Right lobe of liver (tissue), 6 donors: Measurements from ENCODE around the gene COMMD10. TPM values are rescaled to one million over a fixed set of nuclear protein-coding genes. Genes with fewer than 3 reads are reported as not detected.

Experiments used
- ATAC-seq, 4 donors: fragments of 200-7000 bp; cut with Tn5 transposase; one replicate each; pipeline ENCODE4 v1.9.1; 2020; ENCODE audit warnings: mild to moderate bottlenecking in 4 of 4, moderate library complexity in 4 of 4
- DNase-seq, 3 donors: peaks; one replicate each; pipeline ENCODE4 v3.0.0-alpha.2; 2020
- H3K27ac ChIP-seq, 3 donors: fragments of 200-600 bp; one replicate each; pipeline ENCODE4 v1.8.0; 2022
- H3K27me3 ChIP-seq, 2 donors: fragments of 200-600 bp; one replicate each; pipeline ENCODE4 v1.8.0; 2022
- H3K36me3 ChIP-seq, 4 donors: fragments of 200-600 bp; sonication (generic) in 1 of 4; one replicate each; pipeline versions ENCODE4 v1.5.1 to v1.8.0; 2017 to 2022; ENCODE audit warnings: control low read depth in 1 of 4
- H3K4me1 ChIP-seq, 4 donors: fragments of 200-600 bp; sonication (generic) in 1 of 4; one replicate each; pipeline versions ENCODE4 v1.5.1 to v1.8.0; 2017 to 2022; ENCODE audit warnings: control low read depth in 1 of 4
- H3K4me3 ChIP-seq, 3 donors: fragments of 200-600 bp; one replicate each; pipeline ENCODE4 v1.8.0; 2022
- H3K9me3 ChIP-seq, 4 donors: fragments of 200-600 bp; sonication (generic) in 1 of 4; one replicate each; pipeline versions ENCODE4 v1.5.1 to v1.8.0; 2017 to 2022; ENCODE audit warnings: control low read depth in 1 of 4
- CTCF ChIP-seq, 4 donors: fragments of 200-600 bp in 3 of 4; fragments of 450-650 bp in 1 of 4; IDR thresholded peaks; one replicate each; pipeline versions ENCODE4 v1.5.1 to v1.8.0; 2016 to 2022; ENCODE audit warnings: antibody characterized with exemption in 4 of 4, mild to moderate bottlenecking in 2 of 4
- POLR2A ChIP-seq: fragments of 450-650 bp; IDR thresholded peaks from one replicate; pipeline ENCODE4 v1.6.1; 2017; ENCODE audit warnings: antibody characterized with exemption, mild to moderate bottlenecking
- WGBS: methylation state at CpG from one replicate; pipeline ENCODE4 v1.1.6; 2018; ENCODE audit warnings: low coverage, low lambda C conversion rate; ENCODE audit not compliant: insufficient coverage; ENCODE audit errors: missing lambda C conversion rate; 5-methylcytosine and 5-hydroxymethylcytosine counted together
- intact Hi-C, 2 donors: fragments of 100-400 bp; cut with DNase I; formaldehyde crosslinking; loops; one replicate each; pipeline versions ENCODE4 v1.11.2 to v1.14.1; 2022
- total RNA-seq, 6 experiments: library from RNA; depleted of rRNA in 2 of 6; stranded (reverse); fragments of >200 nt in 2 of 6; fragmentation: NEBNext Ultra II Directional in 3 of 6; extraction: Animal tissue kit (Norgen Biotek cat#: 25700) in 3 of 6; gene quantifications; one replicate each; pipeline versions ENCODE4 v1.1.0 to v1.2.4, GENCODE V29; 2016 to 2023
- donor health status: DM: no; HTN: yes; CAD: no.
- donor health status: DM: no; HTN: no; CAD: no.
- donor health status: DM: no; HTN: no; CAD: no.
- donor health status: DM: no; HTN: yes; CAD: no.
- donor health status: DM: no; HTN: yes; CAD: no.

The COMMD10 gene
- total RNA-seq, 6 experiments from 2014 or later: 11.1 to 16.2 (median 14.4) TPM

GRCh38 chr5:116153687-116154174 is 68.9 kb downstream of the COMMD10 start:
- TF ChIP-seq POLR2A (no peak), CTCF (IDR thresholded peaks at IDR 0.05) (no peak)
- Histone ChIP-seq H3K27ac (peak overlapping the region in 2 of 3 donors; percentile 18 to 31), H3K4me1 (peaks cover 0 to 10% (median 4%) of the 10 kb centered on the region in 4 donors), H3K4me3 (no peak overlapping the region), H3K27me3 (no peaks in the 10 kb centered on the region), H3K9me3 (no peaks in the 10 kb centered on the region), H3K36me3 (no peaks in the 10 kb centered on the region)
- ATAC-seq (peak; percentile 72 to 81 (median 78)), DNase-seq (no peak)
- intact Hi-C loops: no loop called here
- WGBS: 57% methylated on average over 2 of the region's 2 CpGs

GRCh38 chr5:116154252-116154651 is 69.4 kb downstream of the COMMD10 start:
- TF ChIP-seq CTCF (IDR thresholded peaks at IDR 0.05) (peak in 2 of 4 donors; percentile 15 to 23), POLR2A (no peak)
- Histone ChIP-seq H3K27ac (peak overlapping the region in 2 of 3 donors; percentile 18 to 31), H3K4me1 (peaks cover 0 to 10% (median 4%) of the 10 kb centered on the region in 4 donors), H3K27me3 (no peaks in the 10 kb centered on the region), H3K4me3 (no peak overlapping the region), H3K36me3 (no peaks in the 10 kb centered on the region), H3K9me3 (no peaks in the 10 kb centered on the region)
- intact Hi-C loops: no loop called here
- ATAC-seq: peak; percentile 91 to 96 (median 94)
- DNase-seq: no peak

GRCh38 chr5:116154931-116155330 is 70.1 kb downstream of the COMMD10 start:
- no peaks in the 10 kb centered on the region for H3K27me3 ChIP-seq
- intact Hi-C loops: no loop called here
- TF ChIP-seq CTCF (IDR thresholded peaks at IDR 0.05) (no peak), POLR2A (no peak)
- no peak overlapping the region for H3K4me3 ChIP-seq
- no peaks in the 10 kb centered on the region for H3K9me3 ChIP-seq
- DNase-seq (no peak), ATAC-seq (peak in 2 of 4 donors; percentile 40 to 56)
- no peak overlapping the region for H3K27ac ChIP-seq
- peaks cover 0 to 10% (median 4%) of the 10 kb centered on the region in 4 donors for H3K4me1 ChIP-seq
- no peaks in the 10 kb centered on the region for H3K36me3 ChIP-seq

DNA sequence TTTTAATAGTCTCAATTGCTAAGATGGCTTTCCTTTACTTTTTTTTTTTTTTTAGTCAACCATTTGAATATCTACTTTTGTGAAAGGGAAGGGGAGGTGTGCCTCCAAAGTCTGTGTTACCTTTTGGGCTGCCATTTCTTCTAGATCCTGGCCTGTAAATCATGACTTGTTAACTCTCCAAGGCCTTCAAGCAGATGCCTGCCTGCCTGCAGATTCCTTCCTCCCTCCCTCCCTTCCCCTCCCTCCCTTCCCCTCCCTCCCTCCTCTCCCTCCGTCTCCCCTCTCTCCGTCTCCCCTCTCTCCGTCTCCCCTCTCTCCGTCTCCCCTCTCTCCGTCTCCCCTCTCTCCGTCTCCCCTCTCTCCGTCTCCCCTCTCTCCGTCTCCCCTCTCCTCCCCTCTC is 73.1 kb downstream of the COMMD10 start:
- ATAC-seq (no peak), DNase-seq (no peak)
- no peak overlapping the region for H3K27ac ChIP-seq
- H3K4me1 ChIP-seq: peaks cover 0 to 10% (median 4%) of the 10 kb centered on the region in 4 donors
- no peaks in the 10 kb centered on the region for H3K27me3 ChIP-seq
- H3K4me3 ChIP-seq: no peak overlapping the region
- no peaks in the 10 kb centered on the region for H3K36me3 ChIP-seq
- H3K9me3 ChIP-seq: no peaks in the 10 kb centered on the region
- intact Hi-C loops: no loop called here
- no peak for TF ChIP-seq POLR2A
- TF ChIP-seq CTCF (IDR thresholded peaks at IDR 0.05): no peak
- WGBS: no CpG with 5 or more reads among the region's 8 CpGs

DNA sequence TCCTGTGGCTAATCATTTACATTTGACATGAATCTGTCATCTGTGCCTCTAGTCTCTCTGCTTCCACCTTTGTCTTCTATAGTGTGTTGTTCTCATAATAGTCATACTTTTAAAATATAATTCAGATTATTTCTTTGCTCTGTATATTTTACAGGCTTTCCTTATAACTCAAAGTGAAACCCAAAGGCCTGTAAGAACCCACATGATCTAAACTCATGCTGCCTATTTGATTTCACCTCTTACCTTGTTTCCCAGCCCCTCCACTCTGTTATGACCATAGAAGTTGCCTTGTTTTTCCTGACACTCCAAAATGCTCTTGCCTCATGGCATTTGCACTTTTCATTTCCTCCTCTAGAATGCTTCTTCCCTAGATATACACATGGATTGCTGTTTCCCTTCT is 74.2 kb downstream of the COMMD10 start:
- intact Hi-C loops: no loop called here
- Histone ChIP-seq H3K4me3 (no peak overlapping the region), H3K4me1 (peaks cover 0 to 7% (median 1%) of the 10 kb centered on the region in 4 donors), H3K9me3 (no peaks in the 10 kb centered on the region), H3K27me3 (no peaks in the 10 kb centered on the region), H3K36me3 (no peaks in the 10 kb centered on the region), H3K27ac (no peak overlapping the region)
- ATAC-seq (peak; percentile 13 to 33 (median 22)), DNase-seq (no peak)
- TF ChIP-seq CTCF (IDR thresholded peaks at IDR 0.05) (no peak), POLR2A (no peak)
